ENCODE data around the gene GIT2.
"Not testable (repeated sequence)": the region's sequence is repeated elsewhere in the genome, so short reads cannot be mapped to it uniquely, and the experiment has no call there.

Gene GIT2

DNA sequence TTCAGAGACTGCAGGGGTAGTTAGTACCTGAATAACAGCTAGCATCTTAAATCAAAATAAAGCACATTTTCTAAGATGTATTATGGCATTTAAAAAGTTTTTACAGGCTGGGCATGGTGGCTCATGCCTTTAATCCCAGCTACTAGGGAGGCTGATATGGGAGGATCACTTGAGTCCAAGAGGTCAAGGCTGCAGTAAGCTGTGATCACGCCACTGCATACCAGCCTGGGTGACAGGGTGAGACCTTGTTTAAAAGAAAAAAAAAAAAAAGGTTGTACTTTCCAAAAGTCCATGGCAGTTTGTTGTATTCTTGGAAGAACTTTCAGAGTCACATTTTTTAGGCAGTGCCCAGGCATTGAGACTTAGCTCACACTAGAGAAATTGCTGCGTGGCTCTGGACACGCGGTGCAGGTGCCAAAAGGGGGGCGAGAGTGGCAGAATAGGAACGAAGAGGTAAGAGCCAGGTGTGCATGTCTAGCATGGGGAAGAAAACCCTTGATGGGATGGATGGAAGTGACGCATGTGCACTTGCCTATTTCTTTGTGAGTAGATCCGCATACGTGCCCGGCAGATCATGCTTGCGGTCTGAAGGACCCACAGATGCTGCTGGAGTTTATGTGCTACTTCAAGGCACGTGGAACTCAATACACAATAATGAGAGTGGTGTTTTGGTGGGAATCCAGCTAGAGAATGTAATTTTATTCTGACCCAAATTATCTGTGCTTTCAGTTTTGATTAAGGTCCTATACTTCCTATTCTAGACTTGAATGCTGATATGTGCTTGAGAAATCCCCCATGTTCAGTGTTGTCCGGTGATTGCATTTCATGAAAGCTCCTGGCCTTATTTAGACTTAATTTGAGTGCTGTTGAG is 14.9 kb upstream of the GIT2 start:
- Histone ChIP-seq H3K36me3 (replicated peaks) (peaks cover 8% of the 10 kb centered on the region), H3K4me3 (ENCODE audit: low read depth, low read length) (no peak overlapping the region), H3K27me3 (replicated peaks) (no peaks in the 10 kb centered on the region), H3K27ac (no peak overlapping the region)
- TF ChIP-seq, protein P1, sequence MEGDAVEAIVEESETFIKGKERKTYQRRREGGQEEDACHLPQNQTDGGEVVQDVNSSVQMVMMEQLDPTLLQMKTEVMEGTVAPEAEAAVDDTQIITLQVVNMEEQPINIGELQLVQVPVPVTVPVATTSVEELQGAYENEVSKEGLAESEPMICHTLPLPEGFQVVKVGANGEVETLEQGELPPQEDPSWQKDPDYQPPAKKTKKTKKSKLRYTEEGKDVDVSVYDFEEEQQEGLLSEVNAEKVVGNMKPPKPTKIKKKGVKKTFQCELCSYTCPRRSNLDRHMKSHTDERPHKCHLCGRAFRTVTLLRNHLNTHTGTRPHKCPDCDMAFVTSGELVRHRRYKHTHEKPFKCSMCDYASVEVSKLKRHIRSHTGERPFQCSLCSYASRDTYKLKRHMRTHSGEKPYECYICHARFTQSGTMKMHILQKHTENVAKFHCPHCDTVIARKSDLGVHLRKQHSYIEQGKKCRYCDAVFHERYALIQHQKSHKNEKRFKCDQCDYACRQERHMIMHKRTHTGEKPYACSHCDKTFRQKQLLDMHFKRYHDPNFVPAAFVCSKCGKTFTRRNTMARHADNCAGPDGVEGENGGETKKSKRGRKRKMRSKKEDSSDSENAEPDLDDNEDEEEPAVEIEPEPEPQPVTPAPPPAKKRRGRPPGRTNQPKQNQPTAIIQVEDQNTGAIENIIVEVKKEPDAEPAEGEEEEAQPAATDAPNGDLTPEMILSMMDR (IDR thresholded peaks at IDR 0.05; ENCODE audit: low read depth, low read length, missing control alignments), result no peak
- DNase-seq, result no peak
- in situ Hi-C loops (cut with HindIII; ENCODE audit: low pct_ligation_motif_present, low sequenced_read_pairs), result no loop called here

- H3K27ac ChIP-seq; DNase-seq; in situ Hi-C loops (cut with HindIII; ENCODE audit: low pct_ligation_motif_present, low sequenced_read_pairs); H3K4me3 ChIP-seq (ENCODE audit: low read depth, low read length); H3K27me3 ChIP-seq (replicated peaks); H3K36me3 ChIP-seq (replicated peaks): not testable (repeated sequence)
Measured at GRCh38 chr12:110008681-110009398, 12.7 kb upstream of the GIT2 start.

- Histone ChIP-seq H3K36me3 (replicated peaks) (peaks cover 5% of the 10 kb centered on the region), H3K4me3 (ENCODE audit: low read depth, low read length) (no peak overlapping the region), H3K27ac (no peak overlapping the region), H3K27me3 (replicated peaks) (no peaks in the 10 kb centered on the region)
- TF ChIP-seq, protein P1 (IDR thresholded peaks at IDR 0.05; ENCODE audit: low read depth, low read length, missing control alignments), result no peak
- no peak for DNase-seq
- in situ Hi-C loops (cut with HindIII; ENCODE audit: low pct_ligation_motif_present, low sequenced_read_pairs), result no loop called here
Measured at GRCh38 chr12:110007881-110008280, 11.7 kb upstream of the GIT2 start.

DNA sequence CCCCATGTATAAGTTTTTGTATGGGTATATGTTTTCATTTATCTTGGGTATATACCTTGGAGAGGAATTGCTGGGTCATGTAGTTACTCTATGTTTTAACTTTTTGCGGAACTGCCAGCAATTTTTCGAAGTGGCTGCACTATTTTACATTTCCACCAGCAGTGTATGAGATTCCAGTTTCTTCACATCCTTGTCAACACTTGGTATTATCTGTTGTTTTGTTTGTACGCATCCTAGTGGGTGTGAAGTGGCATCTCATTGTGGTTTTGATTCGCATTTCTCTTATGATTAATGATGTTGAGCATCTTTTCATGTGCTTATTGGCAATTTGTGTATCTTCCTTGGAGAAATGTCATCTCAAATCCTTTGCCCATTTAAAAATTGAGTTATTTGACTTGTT is 9.9 kb upstream of the GIT2 start:
- in situ Hi-C loops (cut with HindIII; ENCODE audit: low pct_ligation_motif_present, low sequenced_read_pairs), result no loop called here
- H3K4me3 ChIP-seq (ENCODE audit: low read depth, low read length), result no peak overlapping the region
- no peak for DNase-seq
- H3K36me3 ChIP-seq (replicated peaks), result peaks cover 5% of the 10 kb centered on the region
- H3K27me3 ChIP-seq (replicated peaks), result no peaks in the 10 kb centered on the region
- H3K27ac ChIP-seq, result no peak overlapping the region
- TF ChIP-seq, protein P1 (IDR thresholded peaks at IDR 0.05; ENCODE audit: low read depth, low read length, missing control alignments), result no peak

DNA sequence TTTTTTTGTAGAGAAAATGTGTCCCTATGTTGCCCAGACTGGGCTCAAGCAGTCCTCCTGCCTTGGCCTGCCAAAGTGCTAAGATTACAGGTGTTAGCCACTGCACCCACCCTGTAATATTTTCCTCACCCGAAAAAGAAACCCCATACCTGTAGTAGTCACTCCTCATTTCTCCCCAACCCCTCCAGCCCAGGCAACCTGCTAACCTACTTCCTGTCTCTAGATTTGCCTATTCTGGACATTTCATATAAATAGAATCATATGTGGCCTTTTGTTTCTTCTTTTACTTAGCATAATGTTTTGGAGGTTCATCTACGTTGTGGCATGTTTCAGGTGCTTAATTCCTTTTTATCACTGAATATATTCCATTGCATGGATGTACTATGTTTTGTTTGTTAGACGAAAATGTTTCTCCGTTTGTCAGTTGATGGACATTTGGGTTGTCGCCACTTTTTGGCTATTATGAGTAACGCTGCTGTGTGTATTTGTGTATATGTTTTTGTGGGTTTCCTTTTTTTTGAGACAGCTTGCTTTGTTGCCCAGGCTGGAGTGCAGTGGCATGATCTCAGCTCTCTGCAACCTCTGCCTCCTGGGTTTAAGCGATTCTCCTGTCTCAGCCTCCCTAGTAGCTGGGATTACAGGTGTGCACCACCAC is 9.3 kb upstream of the GIT2 start:
- TF ChIP-seq, protein P1 (IDR thresholded peaks at IDR 0.05; ENCODE audit: low read depth, low read length, missing control alignments), result no peak
- H3K27me3 ChIP-seq (replicated peaks), result no peaks in the 10 kb centered on the region
- H3K4me3 ChIP-seq (ENCODE audit: low read depth, low read length), result no peak overlapping the region
- peaks cover 5% of the 10 kb centered on the region for H3K36me3 ChIP-seq (replicated peaks)
- in situ Hi-C loops (cut with HindIII; ENCODE audit: low pct_ligation_motif_present, low sequenced_read_pairs), result no loop called here
- DNase-seq, result no peak
- H3K27ac ChIP-seq, result no peak overlapping the region

DNA sequence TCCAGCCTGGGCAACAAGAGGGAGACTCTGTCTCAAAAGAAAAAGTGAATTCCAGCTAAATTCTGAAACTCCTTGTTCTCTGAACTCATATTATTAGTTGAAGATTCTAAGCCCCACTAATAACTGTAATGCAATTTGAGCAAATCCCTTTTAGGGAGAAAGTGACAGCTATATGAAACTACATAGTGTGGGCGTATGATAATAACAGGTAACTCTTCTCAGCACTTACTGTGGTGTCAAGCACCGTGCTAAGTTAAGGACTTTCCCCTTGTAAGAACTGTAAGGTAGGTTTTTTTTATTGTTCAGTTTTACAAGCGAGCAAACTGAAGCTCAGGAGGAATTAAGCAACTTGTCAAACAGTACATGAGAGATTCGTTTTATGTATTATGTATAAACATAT is 8.4 kb upstream of the GIT2 start:
- peaks cover 5% of the 10 kb centered on the region for H3K36me3 ChIP-seq (replicated peaks)
- H3K27me3 ChIP-seq (replicated peaks), result no peaks in the 10 kb centered on the region
- no peak overlapping the region for H3K4me3 ChIP-seq (ENCODE audit: low read depth, low read length)
- H3K27ac ChIP-seq, result no peak overlapping the region
- DNase-seq, result no peak
- TF ChIP-seq, protein P1 (IDR thresholded peaks at IDR 0.05; ENCODE audit: low read depth, low read length, missing control alignments), result no peak
- in situ Hi-C loops (cut with HindIII; ENCODE audit: low pct_ligation_motif_present, low sequenced_read_pairs), result no loop called here
